ENCODE results near the gene LRMDA. TPM values are rescaled to one million over a fixed set of nuclear protein-coding genes. Genes with fewer than 3 reads are reported as not detected.

The LRMDA gene
- total RNA-seq, 1 experiment from 2014 or later, result 4.8 TPM

GRCh38 chr10:76453997-76454396, 1022.6 kb downstream of the LRMDA start:
- RAD21 ChIA-PET (ENCODE audit: low non-redundant PET in 1 of 2, low total read pairs in 2 of 2, uncharacterized antibody in 2 of 2, unreplicated experiment in 2 of 2), result no interaction called here

More at GRCh38 chr10:76453997-76454396, 1022.6 kb downstream of the LRMDA start:
- Histone ChIP-seq H4K20me1 (ENCODE audit: insufficient read depth) (no peaks in the 10 kb centered on the region), H3K4me2 (ENCODE audit: low read length) (no peak overlapping the region), H3K9me2 (ENCODE audit: insufficient read depth) (no peaks in the 10 kb centered on the region), H3K27ac (ENCODE audit: low read depth, low read length) (no peak overlapping the region), H3K79me2 (ENCODE audit: insufficient read depth, low read length) (no peaks in the 10 kb centered on the region), H3K4me1 (ENCODE audit: control insufficient read depth in 1 of 2, insufficient read depth in 2 of 2, low read length in 2 of 2) (no peaks in the 10 kb centered on the region), H3K9ac (ENCODE audit: low read length) (no peak overlapping the region), H3K36me3 (ENCODE audit: control insufficient read depth in 1 of 2, insufficient read depth in 2 of 2, low read length in 2 of 2) (no peaks in the 10 kb centered on the region), H3K4me3 (replicated peaks in 1 of 2; ENCODE audit: low read depth in 1 of 2, low read length in 2 of 2) (no peak overlapping the region), H3K9me3 (ENCODE audit: control insufficient read depth in 1 of 2, insufficient read depth in 1 of 2, low read depth in 1 of 2, low read length in 2 of 2) (no peaks in the 10 kb centered on the region), H2AFZ (ENCODE audit: low read depth, low read length, poor library complexity, severe bottlenecking) (no peak overlapping the region), H3K27me3 (ENCODE audit: insufficient read depth, low read length) (peaks cover 10% of the 10 kb centered on the region; the same call in 1 of the 2 replicates)
- no peak for TF ChIP-seq EGR1 (IDR thresholded peaks at IDR 0.05; ENCODE audit: low read depth)
- no peak for TF ChIP-seq JUND (IDR thresholded peaks at IDR 0.05)
- no peak for TF ChIP-seq POLR2A (IDR thresholded peaks at IDR 0.05; ENCODE audit: borderline replicate concordance, extremely low read depth, insufficient read depth, insufficient read length)
- TF ChIP-seq SP1 (IDR thresholded peaks at IDR 0.05; ENCODE audit: low read depth), result no peak
- no peak for TF ChIP-seq ZBTB33 (IDR thresholded peaks at IDR 0.05; ENCODE audit: extremely low read depth, insufficient replicate concordance, low read length)
- TF ChIP-seq, protein P1, sequence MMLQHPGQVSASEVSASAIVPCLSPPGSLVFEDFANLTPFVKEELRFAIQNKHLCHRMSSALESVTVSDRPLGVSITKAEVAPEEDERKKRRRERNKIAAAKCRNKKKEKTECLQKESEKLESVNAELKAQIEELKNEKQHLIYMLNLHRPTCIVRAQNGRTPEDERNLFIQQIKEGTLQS (IDR thresholded peaks at IDR 0.05), result no peak
- TF ChIP-seq REST (IDR thresholded peaks at IDR 0.05; ENCODE audit: low read depth), result no peak
- no peak for TF ChIP-seq TCF7L2 (IDR thresholded peaks at IDR 0.05; ENCODE audit: borderline replicate concordance, extremely low read depth, insufficient read depth, insufficient read length)
- TF ChIP-seq CEBPB (IDR thresholded peaks at IDR 0.05; ENCODE audit: low read depth), result no peak
- no peak for TF ChIP-seq EZH2 (IDR thresholded peaks at IDR 0.05)
- TF ChIP-seq YY1 (IDR thresholded peaks at IDR 0.05; ENCODE audit: extremely low read depth, insufficient replicate concordance, low read depth, low read length), result no peak
- TF ChIP-seq ELF1 (IDR thresholded peaks at IDR 0.05; ENCODE audit: borderline replicate concordance, low read depth), result no peak
- no peak for TF ChIP-seq POLR2AphosphoS5 (IDR thresholded peaks at IDR 0.05; ENCODE audit: low read depth, low read length)
- TF ChIP-seq CBX3 (IDR thresholded peaks at IDR 0.05; ENCODE audit: low read depth), result no peak
- TF ChIP-seq FOSL1 (IDR thresholded peaks at IDR 0.05; ENCODE audit: low read depth), result no peak
- ATAC-seq, result no peak
- CTCF ChIA-PET, result no interaction called here
- no peak for DNase-seq (ENCODE audit: low read depth, low spot score)
- intact Hi-C loops (cut with micrococcal nuclease), result no loop called here
- POLR2A ChIA-PET, result no interaction called here
- BruUV-seq (replicated peaks), result no TSS peak

Data from HCT116 (cell line).